ENCODE results near the gene ACP7.
"Not testable (repeated sequence)": the region's sequence is repeated elsewhere in the genome, so short reads cannot be mapped to it uniquely, and the experiment has no call there.

ACP7 gene

DNA sequence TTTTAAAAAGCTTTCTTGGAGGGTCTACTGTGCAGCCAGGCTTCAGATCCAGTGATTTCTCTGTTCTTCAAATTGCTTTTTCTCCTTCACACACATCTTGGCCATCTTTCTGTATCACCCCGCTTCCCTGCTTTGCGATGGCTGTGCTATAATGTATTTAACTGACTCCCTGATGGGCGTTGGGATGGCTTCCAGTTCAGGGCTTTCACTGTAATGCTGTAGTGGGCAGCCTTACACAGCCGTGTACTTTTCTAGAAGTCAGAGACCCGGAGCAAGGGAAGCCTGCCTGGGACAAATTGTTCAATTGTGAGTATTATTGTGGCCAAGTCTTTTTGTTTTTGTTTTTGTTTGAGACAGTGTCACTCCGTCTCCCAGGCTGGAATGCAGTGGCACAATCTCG, 22.0 kb downstream of the ACP7 start:
- no peak for DNase-seq (ENCODE audit: low read depth in 3 of 3)

DNA sequence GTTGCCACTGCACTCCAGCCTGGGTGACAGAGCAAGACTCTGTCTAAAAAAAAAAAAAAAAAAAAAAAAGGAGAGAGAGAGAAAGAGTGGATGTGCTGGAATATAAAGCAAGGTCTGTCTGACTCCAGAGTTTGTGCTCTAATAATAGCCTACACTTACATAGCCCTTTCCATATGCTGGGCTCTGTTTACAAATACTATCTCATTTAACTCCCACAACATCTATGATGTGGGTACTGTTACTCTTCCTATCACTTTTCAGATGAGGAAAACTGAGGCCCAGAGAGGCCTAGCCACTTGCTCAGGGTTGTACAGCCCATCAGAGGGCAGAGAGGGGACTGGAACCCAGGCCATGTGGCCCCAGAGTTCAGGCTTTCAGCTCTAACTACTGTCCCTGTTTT, 25.5 kb downstream of the ACP7 start:
- DNase-seq (ENCODE audit: low read depth in 3 of 3): no peak

DNA sequence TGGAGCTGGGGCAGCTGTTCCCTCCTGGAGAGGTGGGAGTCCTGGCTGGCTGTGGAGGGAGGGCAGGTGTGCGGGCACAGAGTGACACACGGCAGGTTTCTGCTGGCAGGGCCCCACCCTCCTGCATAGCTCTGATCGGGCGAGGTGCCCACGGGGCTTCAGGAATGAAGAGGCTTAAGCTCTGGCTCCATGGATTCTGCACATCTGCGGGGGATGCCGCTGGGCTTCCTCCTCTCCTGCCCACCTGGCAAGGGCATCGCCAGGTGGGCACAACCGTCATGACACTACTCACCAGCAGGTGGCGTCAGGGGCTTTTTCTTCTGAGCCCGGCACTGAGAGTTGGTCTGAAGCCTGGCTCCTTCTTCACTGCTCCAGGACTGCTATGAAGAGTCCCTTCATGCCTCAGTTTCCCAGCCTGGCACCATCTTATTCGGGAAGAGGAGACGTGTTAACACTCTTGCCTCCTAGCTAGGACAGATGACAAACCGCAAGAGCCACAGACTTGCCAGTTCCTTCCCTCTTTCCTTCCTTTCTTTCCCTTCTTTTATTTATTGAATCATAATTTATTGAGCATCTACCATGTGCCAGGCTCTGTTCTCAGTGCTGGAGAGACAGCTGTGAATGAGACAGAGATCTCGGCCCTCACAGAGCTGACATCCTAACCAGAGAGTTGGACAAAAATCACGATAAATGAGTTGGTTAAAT, 26.2 kb downstream of the ACP7 start:
- DNase-seq (ENCODE audit: low read depth in 3 of 3): peak; percentile 53 to 71 (median 57)

DNA sequence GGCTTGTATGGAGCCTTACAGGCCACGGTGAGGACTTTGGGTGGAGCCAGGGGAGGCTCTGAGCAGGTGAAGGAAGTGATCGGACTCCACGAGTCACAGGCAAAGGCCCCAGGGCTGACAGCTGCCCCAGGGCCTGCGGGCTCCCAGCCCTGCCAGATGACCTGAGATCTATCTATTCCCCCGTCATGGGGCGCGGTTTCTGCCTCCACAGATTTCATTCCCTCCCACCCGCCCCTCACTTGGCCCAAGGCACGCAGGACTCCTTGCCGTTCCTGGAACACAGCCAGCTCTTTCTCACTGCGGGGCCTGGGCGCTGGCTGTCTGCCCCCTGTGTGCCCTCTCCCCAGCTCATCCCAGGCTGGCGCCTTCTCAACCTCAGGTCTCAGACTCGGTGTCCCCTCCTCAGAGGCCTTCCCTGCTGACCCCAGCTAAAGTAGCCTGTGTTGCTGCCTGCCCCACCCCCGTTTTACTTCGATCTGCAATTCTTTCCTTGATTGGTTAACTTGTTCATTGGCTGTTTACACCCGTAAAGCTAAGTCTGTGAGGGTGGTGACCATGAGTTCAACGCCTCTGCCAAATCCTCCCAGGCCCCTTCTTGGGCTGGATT, 27.5 kb downstream of the ACP7 start:
- DNase-seq (ENCODE audit: low read depth in 3 of 3): no peak

DNA sequence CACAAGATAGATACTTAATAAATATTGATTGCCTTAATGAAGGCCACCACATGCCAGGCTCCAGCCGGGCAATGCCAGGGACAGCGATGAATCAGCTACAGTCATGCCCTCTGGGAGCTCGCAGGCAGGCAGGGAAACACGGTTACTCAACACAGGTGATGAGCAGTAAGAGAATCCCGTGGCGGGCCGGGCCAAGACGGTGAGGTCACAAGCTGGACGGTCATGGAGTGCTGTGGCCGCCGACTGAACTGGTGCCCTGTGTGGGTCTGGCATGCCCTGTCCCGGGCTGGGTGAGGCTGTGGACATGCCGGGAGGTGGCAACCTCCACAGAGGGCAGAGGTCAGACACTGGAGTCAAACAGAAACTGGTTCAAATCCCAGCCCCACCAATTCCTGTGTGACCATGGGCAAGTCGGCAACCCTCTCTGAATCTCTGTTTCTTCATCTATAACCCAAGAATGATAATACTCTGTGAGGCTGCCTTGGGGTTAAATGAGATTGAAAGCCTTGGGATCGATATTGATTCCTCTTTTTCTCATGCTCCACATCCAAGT, 28.2 kb downstream of the ACP7 start:
- DNase-seq (ENCODE audit: low read depth in 3 of 3): no peak

- no peak for DNase-seq (ENCODE audit: low read depth in 3 of 3)
Measured at GRCh38 chr19:39113199-39113598, 29.0 kb downstream of the ACP7 start.

DNA sequence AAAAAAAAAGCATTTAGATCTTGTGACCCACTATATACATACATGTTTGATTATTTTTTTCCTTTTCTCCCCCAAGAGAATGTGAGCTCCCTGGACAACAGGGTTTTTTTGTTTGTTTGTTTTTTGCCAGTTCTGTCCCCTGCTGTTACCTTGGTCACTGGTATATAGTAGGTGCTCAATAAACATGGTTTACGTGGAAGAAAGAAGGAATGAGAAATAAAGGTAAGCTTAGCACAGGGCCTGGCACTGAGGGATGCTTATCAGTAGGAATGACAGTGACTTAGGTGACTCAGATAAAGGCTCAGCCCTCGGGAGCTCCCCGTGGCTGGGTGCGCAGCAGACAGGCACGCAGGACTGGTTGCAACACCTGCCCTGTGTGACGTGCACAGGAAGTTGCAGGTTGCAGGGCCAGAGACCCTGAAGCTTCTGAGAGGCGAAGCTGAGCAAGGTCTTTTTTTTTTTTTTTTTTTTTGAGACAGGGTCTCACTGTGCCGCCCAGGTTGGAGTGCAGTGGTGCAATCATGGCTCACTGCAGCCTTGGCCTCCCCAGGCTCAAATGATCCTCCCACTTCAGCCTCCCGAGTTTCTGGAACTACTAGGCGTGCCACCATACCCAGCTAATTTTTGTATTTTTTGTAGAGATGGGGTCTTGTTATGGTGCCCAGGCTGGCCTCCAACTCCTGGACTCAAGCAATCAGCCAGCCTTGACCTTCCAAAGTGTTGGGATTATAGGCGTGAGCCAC, 31.1 kb downstream of the ACP7 start:
- no peak for DNase-seq (ENCODE audit: low read depth in 3 of 3)

DNA sequence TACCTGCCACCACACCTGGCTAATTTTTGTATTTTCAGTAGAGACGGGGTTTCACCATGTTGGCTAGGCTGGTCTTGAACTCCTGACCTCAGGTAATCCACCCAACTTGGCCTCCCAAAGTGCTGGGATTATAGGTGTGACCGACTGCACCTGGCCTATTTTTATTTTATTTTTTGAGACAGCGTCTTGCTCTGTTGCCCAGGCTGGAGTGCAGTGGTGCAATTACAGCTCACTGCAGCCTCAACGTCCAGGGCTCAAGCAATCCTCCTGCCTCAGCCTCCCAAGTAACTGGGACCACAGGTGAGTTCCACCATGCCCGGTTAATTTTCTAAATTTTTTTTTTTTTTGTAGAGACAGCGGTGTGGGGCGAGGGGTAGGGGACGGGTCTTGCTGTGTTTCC, 32.9 kb downstream of the ACP7 start:
- DNase-seq (ENCODE audit: low read depth in 3 of 3): not testable (repeated sequence)

- no peak for DNase-seq (ENCODE audit: low read depth in 3 of 3)
Measured at GRCh38 chr19:39119830-39120229, 35.7 kb downstream of the ACP7 start.

- no peak for DNase-seq (ENCODE audit: low read depth in 3 of 3)
Measured at GRCh38 chr19:39122934-39123731, 39.0 kb downstream of the ACP7 start.

- DNase-seq (ENCODE audit: low read depth in 3 of 3): no peak
Measured at GRCh38 chr19:39124136-39124764, 40.1 kb downstream of the ACP7 start.

DNA sequence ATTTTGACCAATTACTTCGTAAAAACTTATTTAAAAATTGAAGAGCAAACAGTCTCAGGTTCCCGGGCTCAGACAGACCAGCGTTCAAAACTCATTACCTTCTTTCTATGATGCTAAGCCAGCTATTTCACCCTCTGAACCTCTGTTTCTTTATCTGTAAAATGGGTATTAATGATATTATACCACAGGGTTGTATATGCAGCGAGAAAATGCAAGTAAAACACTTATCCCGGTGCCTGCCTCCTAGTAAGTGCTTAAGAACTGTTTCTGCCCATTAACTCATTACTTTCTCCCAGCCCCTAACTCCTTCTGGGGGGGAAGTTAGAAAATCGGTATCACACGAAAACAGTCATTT, 41.0 kb downstream of the ACP7 start:
- no peak for DNase-seq (ENCODE audit: low read depth in 3 of 3)

DNA sequence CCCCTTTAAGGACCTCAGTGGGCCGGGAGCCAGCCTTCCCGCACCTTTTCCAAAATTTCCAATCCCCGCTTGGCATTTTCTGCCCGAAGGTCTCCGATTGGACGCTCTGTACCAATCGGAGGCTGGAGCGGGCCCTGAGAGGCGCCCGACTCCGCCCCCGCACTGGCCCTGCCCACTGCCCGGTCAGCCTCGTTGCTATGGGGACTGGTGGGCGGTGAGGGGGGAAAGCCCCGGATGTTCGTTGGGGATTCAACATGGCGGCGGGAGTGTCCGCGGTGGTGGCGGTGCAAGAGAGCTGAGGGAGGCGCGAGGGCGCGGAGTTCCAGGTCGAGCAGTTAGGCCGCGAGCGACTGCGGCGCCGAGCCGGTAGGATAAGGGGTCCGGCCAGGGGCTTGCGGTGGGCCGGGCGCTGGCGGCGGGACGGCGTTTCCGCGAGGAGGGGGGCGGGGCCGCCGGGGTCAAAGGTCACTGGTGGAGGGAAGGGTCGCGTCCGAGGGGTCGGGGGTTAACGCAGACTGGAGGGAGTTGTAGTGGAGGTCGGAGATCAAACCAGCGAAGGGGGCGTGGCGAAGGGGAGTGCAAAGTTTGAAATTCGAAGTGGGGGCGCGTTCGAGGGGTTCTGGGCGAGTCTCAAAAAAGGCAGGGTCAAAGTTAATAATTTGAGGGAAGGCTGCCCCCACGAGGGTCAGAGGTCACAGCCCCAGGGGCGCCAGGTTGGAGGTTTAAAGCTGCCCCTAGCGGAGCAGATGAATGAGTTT, 41.6 kb downstream of the ACP7 start, which contains the start of gene PAK4:
TSS of gene PAK4 (plus strand) at position 233 of the 758 bp plus-strand sequence. CDS start 43,768 bp downstream, outside the sequence.
- peak; percentile 87 to 97 (median 90) for DNase-seq (ENCODE audit: low read depth in 3 of 3)

DNA sequence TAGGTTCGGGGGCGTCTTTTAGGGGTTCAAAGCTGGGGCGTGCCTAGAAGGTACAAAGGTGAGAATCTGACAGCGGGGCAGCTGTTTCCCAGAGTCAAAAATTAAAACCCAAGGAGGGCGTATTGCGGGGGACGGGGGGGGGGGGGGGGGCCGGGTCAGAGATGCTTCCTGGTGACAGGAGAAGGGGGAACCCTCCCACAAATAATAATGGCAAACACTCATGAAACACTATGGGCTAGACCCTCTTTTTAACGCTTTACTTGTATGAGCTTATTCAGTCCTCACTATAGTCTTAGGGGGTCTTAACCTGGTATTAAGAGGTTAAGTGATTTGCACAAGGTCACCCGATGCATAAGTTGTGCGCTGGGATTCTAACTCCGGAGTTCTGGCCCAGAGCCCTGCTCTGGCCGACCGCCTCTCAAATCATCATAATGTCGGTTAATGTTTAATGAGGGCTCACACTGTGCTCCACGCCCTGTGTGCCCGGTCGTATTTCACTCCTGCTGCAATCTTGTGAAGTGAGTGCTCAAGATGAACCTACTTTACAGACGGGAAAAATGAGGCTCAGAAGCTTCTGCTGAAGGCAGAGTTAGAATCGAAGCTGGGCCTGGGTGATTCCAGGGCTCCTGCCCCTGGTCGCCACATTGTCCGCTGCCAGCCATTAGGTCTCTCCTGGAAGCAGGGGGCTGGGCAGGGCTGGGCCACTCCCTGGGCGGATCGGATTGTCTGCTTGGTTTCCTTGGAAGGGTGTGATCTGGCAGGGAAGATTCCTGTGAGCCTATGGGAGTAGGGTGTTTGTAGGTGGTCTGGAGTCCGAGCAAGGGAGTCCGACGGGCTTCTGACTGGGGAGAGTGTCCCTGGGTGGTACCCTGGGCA, 42.4 kb downstream of the ACP7 start:
- no peak for DNase-seq (ENCODE audit: low read depth in 3 of 3)

DNA sequence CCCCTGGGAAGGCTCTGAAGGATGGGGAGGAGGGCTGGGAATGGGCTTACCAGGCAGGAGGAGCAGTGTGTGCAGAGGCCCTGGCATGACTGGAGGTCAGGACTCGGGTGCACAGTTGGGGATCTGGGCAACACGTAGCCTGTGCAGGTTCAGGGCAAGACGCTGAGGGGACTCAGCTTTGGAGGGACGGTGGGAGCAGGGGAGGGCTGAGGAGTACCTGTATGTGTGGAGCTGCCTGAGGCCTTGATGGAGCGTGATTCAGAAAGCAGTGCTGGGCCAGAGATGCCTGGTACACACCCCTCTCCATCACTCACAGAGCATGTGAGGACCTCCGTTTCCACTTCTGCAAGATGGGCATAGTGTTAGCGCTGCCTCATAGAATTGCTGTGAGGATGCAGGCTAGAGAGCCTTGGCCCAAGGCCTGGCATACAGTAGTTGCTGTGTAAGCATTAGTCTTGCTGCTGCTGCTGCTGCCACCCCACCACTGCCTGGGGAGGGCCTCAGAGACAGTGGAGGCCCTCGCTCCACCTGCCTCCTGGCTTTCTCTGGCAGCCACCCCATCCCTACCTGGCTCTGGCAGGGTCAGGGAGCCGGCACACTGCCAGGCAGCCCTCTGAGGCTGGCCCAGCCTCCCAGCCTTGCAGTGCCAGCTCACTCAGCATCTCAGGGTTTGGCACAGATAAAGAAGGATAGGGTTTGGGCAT, 43.8 kb downstream of the ACP7 start:
- DNase-seq (ENCODE audit: low read depth in 3 of 3): no peak

GRCh38 chr19:39128516-39129079, 44.4 kb downstream of the ACP7 start:
- DNase-seq (ENCODE audit: low read depth in 3 of 3): no peak

GRCh38 chr19:39129116-39129515, 44.9 kb downstream of the ACP7 start:
- DNase-seq (ENCODE audit: low read depth in 3 of 3): no peak

Data from stimulated activated CD4-positive, alpha-beta T cell treated with anti-CD3 and anti-CD28 coated beads, TNF-alpha, amount 100 ng/mL, for 4 hours (primary cell).